Liver (tissue), 9 donors: ENCODE data around the gene UNC13A. TPM values are rescaled to one million over a fixed set of nuclear protein-coding genes. Genes with fewer than 3 reads are reported as not detected.

ENCODE experiments used
- DNase-seq: peaks from one replicate; pipeline ENCODE4 v3.0.0-alpha.2; 2017; ENCODE audit warnings: low spot score
- H3K27ac ChIP-seq, 2 donors: one replicate each; pipeline ENCODE4 v1.7.0; 2013; ENCODE audit warnings: inconsistent platforms in 2 of 2, low read length in 2 of 2, control low read depth in 1 of 2, low read depth in 1 of 2, mild to moderate bottlenecking in 1 of 2
- H3K27me3 ChIP-seq, 4 donors: one replicate each; pipeline versions ENCODE4 v1.6.1 to v1.7.0; 2013; ENCODE audit warnings: low read length in 3 of 4, inconsistent platforms in 1 of 4, mild to moderate bottlenecking in 1 of 4, moderate library complexity in 1 of 4; ENCODE audit not compliant: control insufficient read depth in 4 of 4, insufficient read depth in 4 of 4
- H3K36me3 ChIP-seq, 4 donors: one replicate each; pipeline versions ENCODE4 v1.6.1 to v1.7.0; 2013; ENCODE audit warnings: low read length in 3 of 4, mild to moderate bottlenecking in 3 of 4, low read depth in 1 of 4, moderate library complexity in 1 of 4; ENCODE audit not compliant: control insufficient read depth in 4 of 4, insufficient read depth in 3 of 4
- H3K4me1 ChIP-seq, 4 donors: one replicate each; pipeline versions ENCODE4 v1.6.1 to v1.7.0; 2013; ENCODE audit warnings: low read length in 3 of 4, mild to moderate bottlenecking in 3 of 4, moderate library complexity in 1 of 4; ENCODE audit not compliant: control insufficient read depth in 4 of 4, insufficient read depth in 4 of 4
- H3K4me3 ChIP-seq, 3 donors: one replicate each; pipeline versions ENCODE4 v1.6.1 to v1.7.0; 2013; ENCODE audit warnings: low read length in 3 of 3, control low read depth in 1 of 3, low read depth in 1 of 3, mild to moderate bottlenecking in 1 of 3
- H3K9ac ChIP-seq, 2 donors: one replicate each; pipeline ENCODE4 v1.7.0; 2013; ENCODE audit warnings: low read length in 2 of 2, mild to moderate bottlenecking in 2 of 2, moderate library complexity in 2 of 2, control low read depth in 1 of 2, low read depth in 1 of 2
- H3K9me3 ChIP-seq, 4 donors: one replicate each; pipeline versions ENCODE4 v1.6.1 to v1.7.0; 2013; ENCODE audit warnings: low read length in 3 of 4; ENCODE audit not compliant: control insufficient read depth in 4 of 4
- ATF3 ChIP-seq: IDR thresholded peaks from 2 replicates; pipeline ENCODE4 v1.6.1; 2016; ENCODE audit warnings: antibody characterized with exemption
- CTCF ChIP-seq: fragments of 150-350 bp; IDR thresholded peaks from 2 replicates; pipeline ENCODE4 v1.5.1; 2017; ENCODE audit warnings: improper control_type of control experiment, low read depth, low read length; ENCODE audit not compliant: missing input control
- EGR1 ChIP-seq, 2 donors: IDR thresholded peaks; 2 replicates each; pipeline ENCODE4 v1.6.1; 2016 to 2018; ENCODE audit warnings: antibody characterized with exemption in 2 of 2, low read depth in 2 of 2
- FOXA1 ChIP-seq: IDR thresholded peaks from 2 replicates; pipeline ENCODE4 v1.6.1; 2016; ENCODE audit warnings: antibody characterized with exemption
- FOXA2 ChIP-seq: IDR thresholded peaks from 2 replicates; pipeline ENCODE4 v1.6.1; 2016; ENCODE audit warnings: antibody characterized with exemption
- HNF4A ChIP-seq, 2 donors: conservative IDR thresholded peaks; 2 replicates each; pipeline ENCODE4 v1.6.1; 2016; ENCODE audit warnings: antibody characterized with exemption in 2 of 2, mild to moderate bottlenecking in 2 of 2
- HNF4G ChIP-seq: IDR thresholded peaks from 2 replicates; pipeline ENCODE4 v1.6.1; 2016; ENCODE audit warnings: antibody characterized with exemption
- MAX ChIP-seq: IDR thresholded peaks from 2 replicates; pipeline ENCODE4 v1.6.1; 2016; ENCODE audit warnings: antibody characterized with exemption
- RAD21 ChIP-seq, 2 donors: IDR thresholded peaks; 2 replicates each; pipeline ENCODE4 v1.6.1; 2016; ENCODE audit warnings: antibody characterized with exemption in 2 of 2, mild to moderate bottlenecking in 2 of 2
- REST ChIP-seq: IDR thresholded peaks from 2 replicates; pipeline ENCODE4 v1.6.1; 2016; ENCODE audit warnings: antibody characterized with exemption, mild to moderate bottlenecking
- RXRA ChIP-seq, 2 donors: IDR thresholded peaks; 2 replicates each; pipeline ENCODE4 v1.6.1; 2017 to 2018; ENCODE audit warnings: antibody characterized with exemption in 2 of 2, mild to moderate bottlenecking in 1 of 2
- TAF1 ChIP-seq: conservative IDR thresholded peaks from 2 replicates; pipeline ENCODE4 v1.6.1; 2016; ENCODE audit warnings: antibody characterized with exemption, mild to moderate bottlenecking
- YY1 ChIP-seq: IDR thresholded peaks from 2 replicates; pipeline ENCODE4 v1.6.1; 2016; ENCODE audit warnings: antibody characterized with exemption, mild to moderate bottlenecking
- ZBTB33 ChIP-seq: IDR thresholded peaks from 2 replicates; pipeline ENCODE4 v1.6.1; 2016; ENCODE audit warnings: antibody characterized with exemption
- WGBS: extraction: QIAGEN DNeasy Blood & Tissue Kit; methylation state at CpG from one replicate; pipeline ENCODE4 v1.1.7; 2013; 5-methylcytosine and 5-hydroxymethylcytosine counted together
- polyA plus RNA-seq, 2 donors: library from polyadenylated mRNA; stranded (reverse) in 1 of 2; unstranded in 1 of 2; fragments of 200-250 nt in 1 of 2; fragments of >200 nt in 1 of 2; fragmentation: Nextera tagmentation in 1 of 2; extraction: Ambion mirVana in 1 of 2; gene quantifications; one replicate each; pipeline versions ENCODE4 v1.2.1 to v1.2.3, GENCODE V29; 2013 to 2015
- total RNA-seq, 2 donors: library from RNA; depleted of rRNA; stranded (reverse); fragments of >200 nt; gene quantifications; one replicate each; pipeline ENCODE4 v1.2.3, GENCODE V29; 2014
- donor health status: healthy.
- donor health status: healthy.
- donor health status: healthy.
- donor health status: healthy.
- donor health status: healthy.

UNC13A gene
- total and polyA plus RNA-seq, 4 donors, result under 0.01 to 0.01 TPM; not detected in 2

- TF ChIP-seq CTCF (no peak), FOXA1 (no peak), RXRA (IDR thresholded peaks at IDR 0.05) (no peak), TAF1 (no peak), YY1 (no peak)
Observed at GRCh38 chr19:17688853-17689595, 870 bp upstream of the UNC13A start (continued).

GRCh38 chr19:17687141-17687856, 855 bp downstream of the UNC13A start:
- DNase-seq, result no peak
- H3K9ac ChIP-seq, result no peak overlapping the region
- H3K27me3 ChIP-seq, result peaks cover 0 to 14% (median 4%) of the 10 kb centered on the region in 4 donors
- H3K36me3 ChIP-seq, result no peaks in the 10 kb centered on the region
- no peak overlapping the region for H3K27ac ChIP-seq
- no peaks in the 10 kb centered on the region for H3K9me3 ChIP-seq
- H3K4me1 ChIP-seq, result peaks cover 0 to 8% (median 1%) of the 10 kb centered on the region in 4 donors
- TF ChIP-seq YY1 (no peak), ZBTB33 (no peak), REST (no peak), ATF3 (no peak), FOXA2 (no peak), RXRA (IDR thresholded peaks at IDR 0.05) (no peak), FOXA1 (no peak), HNF4A (conservative IDR thresholded peaks at IDR 0.05) (no peak), RAD21 (IDR thresholded peaks at IDR 0.05) (no peak), MAX (no peak), EGR1 (IDR thresholded peaks at IDR 0.05; ENCODE audit: low read depth in 2 of 2) (no peak), CTCF (no peak), HNF4G (no peak)
- 4% methylated on average over 24 of the region's 24 CpGs for WGBS
- H3K4me3 ChIP-seq, result no peak overlapping the region
